Esophagus squamous epithelium (tissue), 5 donors: ENCODE data around the gene PTMA. TPM values are rescaled to one million over a fixed set of nuclear protein-coding genes. Genes with fewer than 3 reads are reported as not detected.

ENCODE experiments used
- DNase-seq: peaks from one replicate; lab custom pipeline; 2025; lab: John Stamatoyannopoulos, UW
- H3K27ac ChIP-seq, 4 donors: fragments of 200-600 bp; sonication (generic); one replicate each; pipeline ENCODE4 v1.5.1; 2016 to 2019; ENCODE audit warnings: mild to moderate bottlenecking in 1 of 4
- H3K27me3 ChIP-seq, 4 donors: fragments of 200-600 bp; sonication (generic); 1 replicate in 3 of 4; 2 replicates in 1 of 4; pipeline versions ENCODE4 v1.5.1 to v1.6.0; 2017 to 2021; ENCODE audit warnings: antibody characterized with exemption in 1 of 4
- H3K36me3 ChIP-seq, 3 donors: fragments of 200-600 bp; sonication (generic); one replicate each; pipeline ENCODE4 v1.5.1; 2016 to 2019
- H3K4me1 ChIP-seq, 3 donors: fragments of 200-600 bp; sonication (generic); one replicate each; pipeline ENCODE4 v1.5.1; 2017 to 2019
- H3K4me3 ChIP-seq, 4 donors: fragments of 200-600 bp; sonication (generic); 1 replicate in 3 of 4; 2 replicates in 1 of 4; pipeline ENCODE4 v1.5.1; 2016 to 2019; ENCODE audit warnings: mild to moderate bottlenecking in 2 of 4, moderate library complexity in 1 of 4
- H3K9me3 ChIP-seq, 3 donors: fragments of 200-600 bp; sonication (generic); one replicate each; pipeline ENCODE4 v1.5.1; 2016 to 2019
- CTCF ChIP-seq, 6 experiments: fragments of 450-650 bp in 4 of 6; fragments of 200-600 bp in 2 of 6; sonication (generic) in 2 of 6; IDR thresholded peaks; one replicate each; pipeline ENCODE4 v1.5.1; 2016 to 2019; ENCODE audit warnings: antibody characterized with exemption in 6 of 6, mild to moderate bottlenecking in 4 of 6, moderate library complexity in 4 of 6
- POLR2A ChIP-seq, 4 donors: fragments of 450-650 bp; IDR thresholded peaks; one replicate each; pipeline ENCODE4 v1.6.1; 2017; ENCODE audit warnings: antibody characterized with exemption in 4 of 4, mild to moderate bottlenecking in 4 of 4, moderate library complexity in 3 of 4
- WGBS, 2 donors: methylation state at CpG; one replicate each; pipeline ENCODE4 v1.1.5; 2018; 5-methylcytosine and 5-hydroxymethylcytosine counted together
- intact Hi-C: fragments of 100-400 bp; cut with DNase I; formaldehyde crosslinking; loops from one replicate; pipeline ENCODE4 v1.15.0; 2022
- total RNA-seq, 4 donors: library from RNA; depleted of rRNA; stranded (reverse); fragments of >200 nt; gene quantifications; one replicate each; pipeline ENCODE4 v1.1.0, GENCODE V29; 2016
- donor health status: DM: yes; HTN: yes; CAD: no.

Gene PTMA
- total RNA-seq, 4 donors from 2014 or later, result 670 to 1,121 (median 903) TPM

DNA sequence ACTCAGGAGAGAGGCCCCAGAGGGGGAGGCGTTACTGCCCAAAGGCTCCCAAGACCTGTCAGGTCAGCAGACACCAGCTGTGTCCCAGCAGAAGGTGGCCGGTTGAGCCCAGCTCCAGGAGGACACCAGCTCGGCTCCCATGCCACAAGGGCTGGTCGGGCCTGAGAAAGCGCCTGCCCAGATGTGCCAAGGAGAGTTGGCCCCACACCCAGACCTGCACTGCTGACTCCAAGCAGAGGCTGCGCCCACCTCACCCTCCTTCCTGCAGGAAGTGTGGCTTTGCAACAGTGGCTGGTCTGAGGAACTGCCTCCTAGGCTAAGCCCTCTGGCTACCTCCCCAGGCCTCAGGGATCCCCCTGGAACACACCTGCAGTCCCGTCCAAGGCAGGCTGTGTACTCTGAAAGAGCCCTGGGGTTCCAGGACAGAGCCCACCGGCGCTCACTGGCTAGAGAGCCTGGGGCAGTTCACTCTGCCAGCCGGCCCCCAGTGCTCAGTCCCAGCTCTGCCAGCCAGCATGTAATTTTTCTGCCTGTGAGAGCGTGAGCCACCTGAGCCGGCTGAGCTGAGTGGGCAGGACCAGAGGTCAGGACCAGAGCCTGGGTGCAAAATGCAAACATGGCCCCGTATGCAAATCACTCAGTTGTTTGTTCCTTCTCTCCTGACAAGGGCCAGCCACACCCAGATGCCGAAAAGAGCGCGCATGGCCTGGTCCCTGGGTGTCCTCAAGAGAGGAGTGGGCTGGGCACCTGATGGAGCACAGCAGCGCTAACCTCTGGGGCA, 36.9 kb upstream of the PTMA start:
- Histone ChIP-seq H3K9me3 (no peaks in the 10 kb centered on the region), H3K4me3 (peak overlapping the region in 1 of 4 donors; percentile 34), H3K27me3 (no peaks in the 10 kb centered on the region), H3K36me3 (no peaks in the 10 kb centered on the region), H3K4me1 (peaks cover 45 to 68% (median 65%) of the 10 kb centered on the region in 3 donors), H3K27ac (peak overlapping the region; percentile 78 to 91 (median 90))
- 44 to 58% methylated on average over 3 to 9 of the region's 17 CpGs for WGBS, 2 donors
- DNase-seq, result no peak
- TF ChIP-seq POLR2A (IDR thresholded peaks at IDR 0.05), result peak in 1 of 4 donors; percentile 76
- TF ChIP-seq CTCF (IDR thresholded peaks at IDR 0.05), result no peak
- intact Hi-C loops, result loop anchor here (5.0 to 10.0 kb wide), 2 partner anchors 59 to 113 kb away; partner anchors contain the start of genes COPS7B and PDE6D

DNA sequence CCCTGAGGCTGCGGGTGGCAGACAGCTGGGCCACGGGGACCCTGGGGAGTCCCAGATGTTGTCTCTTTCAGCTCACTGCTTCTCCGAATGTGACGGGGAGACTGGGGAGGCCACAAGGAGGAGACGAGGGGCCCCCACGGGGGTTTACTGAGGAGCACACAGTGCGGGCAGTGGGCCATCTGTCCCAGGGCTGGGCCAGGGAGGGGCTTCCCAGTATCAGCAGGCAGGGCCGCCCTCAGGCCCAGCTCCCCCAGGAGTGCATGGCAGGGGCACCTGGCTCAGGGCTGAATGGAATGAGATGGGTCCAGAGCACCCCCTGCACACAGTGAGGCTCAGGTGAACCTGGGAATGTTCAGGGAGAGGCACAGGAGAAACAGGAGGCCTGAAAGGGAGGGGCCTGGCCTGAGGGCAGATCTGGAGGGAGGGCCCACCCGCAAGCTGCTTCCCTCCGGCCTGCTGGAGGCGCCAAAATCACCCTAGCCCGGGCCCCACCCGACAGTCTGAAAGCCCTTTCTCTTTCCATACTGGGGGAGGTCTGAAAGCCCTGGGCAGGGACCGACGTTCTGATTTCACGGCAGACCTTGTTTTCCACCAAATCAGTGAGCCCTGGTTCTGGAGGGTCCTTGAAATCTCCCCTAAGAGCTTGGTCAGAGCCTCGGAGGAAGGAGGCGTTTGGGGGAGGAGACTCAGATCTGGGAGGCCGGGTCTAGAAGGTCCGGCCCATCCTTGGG, 35.5 kb upstream of the PTMA start:
- H3K4me3 ChIP-seq, result peak overlapping the region in 1 of 4 donors; percentile 47
- WGBS, 2 donors, result 29 to 32% methylated on average over 9 to 12 of the region's 20 CpGs
- intact Hi-C loops, result loop anchor here (5.0 to 10.0 kb wide), 2 partner anchors 60 to 112 kb away; partner anchors contain the start of genes COPS7B and PDE6D

GRCh38 chr2:231673348-231673770, 35.0 kb upstream of the PTMA start:
- WGBS, 2 donors, result 39 to 73% methylated on average over 3 to 4 of the region's 6 CpGs
- TF ChIP-seq POLR2A (IDR thresholded peaks at IDR 0.05), result no peak
- H3K4me1 ChIP-seq, result peaks cover 35 to 65% (median 52%) of the 10 kb centered on the region in 3 donors

More for the DNA sequence above, 35.5 kb upstream of the PTMA start:
- peak in 1 of 6 experiments; percentile 11 for TF ChIP-seq CTCF (IDR thresholded peaks at IDR 0.05)
- peak in 1 of 4 donors; percentile 5 for TF ChIP-seq POLR2A (IDR thresholded peaks at IDR 0.05)
- no peaks in the 10 kb centered on the region for H3K36me3 ChIP-seq
- peak overlapping the region; percentile 78 to 91 (median 90) for H3K27ac ChIP-seq
- no peak for DNase-seq
- no peaks in the 10 kb centered on the region for H3K9me3 ChIP-seq
- no peaks in the 10 kb centered on the region for H3K27me3 ChIP-seq
- H3K4me1 ChIP-seq, result peaks cover 35 to 60% (median 52%) of the 10 kb centered on the region in 3 donors

GRCh38 chr2:231674587-231675338, 33.6 kb upstream of the PTMA start:
- Histone ChIP-seq H3K4me1 (peaks cover 35 to 71% (median 52%) of the 10 kb centered on the region in 3 donors), H3K36me3 (no peaks in the 10 kb centered on the region), H3K4me3 (no peak overlapping the region), H3K27ac (peak overlapping the region; percentile 78 to 91 (median 90)), H3K9me3 (no peaks in the 10 kb centered on the region), H3K27me3 (no peaks in the 10 kb centered on the region)
- intact Hi-C loops, result loop anchor here (5.0 to 10.0 kb wide), 2 partner anchors 62 to 110 kb away; partner anchors contain the start of genes COPS7B and PDE6D
- DNase-seq, result no peak
- TF ChIP-seq POLR2A (IDR thresholded peaks at IDR 0.05), result no peak
- peak; percentile 66 to 84 (median 80) for TF ChIP-seq CTCF (IDR thresholded peaks at IDR 0.05)
- 11 to 20% methylated on average over 5 to 7 of the region's 20 CpGs for WGBS, 2 donors

More at GRCh38 chr2:231673348-231673770, 35.0 kb upstream of the PTMA start:
- Histone ChIP-seq H3K27ac (peak overlapping the region; percentile 78 to 91 (median 90)), H3K4me3 (peak overlapping the region in 1 of 4 donors; percentile 47), H3K36me3 (no peaks in the 10 kb centered on the region), H3K27me3 (no peaks in the 10 kb centered on the region), H3K9me3 (no peaks in the 10 kb centered on the region)
- intact Hi-C loops, result loop anchor here (5.0 to 10.0 kb wide), 2 partner anchors 61 to 111 kb away; partner anchors contain the start of genes COPS7B and PDE6D
- no peak for DNase-seq

- TF ChIP-seq POLR2A (IDR thresholded peaks at IDR 0.05) (no peak), CTCF (IDR thresholded peaks at IDR 0.05) (no peak)
- intact Hi-C loops, result loop anchor here (10.0 kb wide), 1 partner anchor 109 kb away; the partner anchor contains the start of genes COPS7B and PDE6D
- Histone ChIP-seq H3K27me3 (no peaks in the 10 kb centered on the region), H3K4me3 (no peak overlapping the region), H3K9me3 (no peaks in the 10 kb centered on the region), H3K36me3 (no peaks in the 10 kb centered on the region), H3K27ac (no peak overlapping the region), H3K4me1 (peaks cover 32 to 71% (median 41%) of the 10 kb centered on the region in 3 donors)
- DNase-seq, result no peak
- 84 to 96% methylated on average over 5 to 6 of the region's 6 CpGs for WGBS, 2 donors
Measured at GRCh38 chr2:231676243-231676642, 32.1 kb upstream of the PTMA start.
